Gastroesophageal sphincter (tissue), 4 donors: ENCODE data around the gene SEMA7A. TPM values are rescaled to one million over a fixed set of nuclear protein-coding genes. Genes with fewer than 3 reads are reported as not detected.

ENCODE experiments used
- ATAC-seq: fragments of 150-250 bp; one replicate; pipeline ENCODE4 v1.9.1; 2016; ENCODE audit warnings: mild to moderate bottlenecking, moderate library complexity
- H3K27ac ChIP-seq, 4 donors: fragments of 200-600 bp; sonication (generic) in 3 of 4; 1 replicate in 3 of 4; 2 replicates in 1 of 4; pipeline ENCODE4 v1.5.1; 2016 to 2019
- H3K27me3 ChIP-seq: fragments of 200-600 bp; sonication (generic); one replicate; pipeline ENCODE4 v1.5.1; 2019
- H3K36me3 ChIP-seq, 2 donors: fragments of 200-600 bp; sonication (generic); one replicate each; pipeline ENCODE4 v1.5.1; 2019; ENCODE audit warnings: control low read depth in 1 of 2
- H3K4me1 ChIP-seq, 3 donors: fragments of 200-600 bp; sonication (generic); 1 replicate in 2 of 3; 2 replicates in 1 of 3; pipeline ENCODE4 v1.5.1; 2016 to 2019; ENCODE audit warnings: control low read depth in 2 of 3
- H3K4me3 ChIP-seq, 2 donors: fragments of 200-600 bp; sonication (generic); one replicate each; pipeline ENCODE4 v1.5.1; 2019; ENCODE audit warnings: mild to moderate bottlenecking in 1 of 2, moderate library complexity in 1 of 2
- H3K9me3 ChIP-seq, 3 donors: fragments of 200-600 bp; sonication (generic); one replicate each; pipeline ENCODE4 v1.5.1; 2017 to 2019; ENCODE audit warnings: control low read depth in 2 of 3
- CTCF ChIP-seq, 4 experiments: fragments of 200-600 bp in 2 of 4; fragments of 450-650 bp in 2 of 4; sonication (generic) in 1 of 4; IDR thresholded peaks; one replicate each; pipeline ENCODE4 v1.5.1; 2017 to 2019; ENCODE audit warnings: antibody characterized with exemption in 4 of 4, mild to moderate bottlenecking in 2 of 4, moderate library complexity in 2 of 4
- EP300 ChIP-seq: sonication (generic); formaldehyde crosslinking; IDR thresholded peaks from one replicate; pipeline ENCODE4 v1.6.1; 2017; ENCODE audit warnings: antibody characterized with exemption, mild to moderate bottlenecking
- POLR2A ChIP-seq, 2 donors: fragments of 450-650 bp; IDR thresholded peaks; one replicate each; pipeline ENCODE4 v1.6.1; 2017; ENCODE audit warnings: antibody characterized with exemption in 2 of 2, mild to moderate bottlenecking in 2 of 2, moderate library complexity in 1 of 2
- POLR2AphosphoS5 ChIP-seq: sonication (generic); formaldehyde crosslinking; IDR thresholded peaks from one replicate; pipeline ENCODE4 v1.6.1; 2017; ENCODE audit warnings: antibody characterized with exemption
- WGBS, 2 donors: methylation state at CpG; one replicate each; pipeline ENCODE4 v1.1.5; 2018; ENCODE audit warnings: low coverage in 1 of 2; 5-methylcytosine and 5-hydroxymethylcytosine counted together
- total RNA-seq, 4 donors: library from RNA; depleted of rRNA; stranded (reverse); fragments of >200 nt; gene quantifications; one replicate each; pipeline ENCODE4 v1.1.0, GENCODE V29; 2016

The SEMA7A gene
- total RNA-seq, 4 donors from 2014 or later, result 0.93 to 2.7 (median 1.8) TPM

- H3K27ac ChIP-seq, result no peak overlapping the region
- no peak for ATAC-seq
- H3K9me3 ChIP-seq, result no peaks in the 10 kb centered on the region
- 100% methylated on average over 1 to 2 of the region's 5 CpGs for WGBS, 2 donors
- H3K4me3 ChIP-seq, result no peak overlapping the region
- no peaks in the 10 kb centered on the region for H3K36me3 ChIP-seq
- H3K27me3 ChIP-seq, result peaks cover 23% of the 10 kb centered on the region
- no peaks in the 10 kb centered on the region for H3K4me1 ChIP-seq
- TF ChIP-seq POLR2A (IDR thresholded peaks at IDR 0.05) (no peak), POLR2AphosphoS5 (no peak), EP300 (no peak), CTCF (IDR thresholded peaks at IDR 0.05) (no peak)
These were observed 35.6 kb downstream of the SEMA7A start for GRCh38 chr15:74398183-74398582.

GRCh38 chr15:74397239-74398068 is 36.3 kb downstream of the SEMA7A start:
- TF ChIP-seq POLR2AphosphoS5 (no peak), CTCF (IDR thresholded peaks at IDR 0.05) (no peak)
- Histone ChIP-seq H3K9me3 (no peaks in the 10 kb centered on the region), H3K27ac (no peak overlapping the region), H3K27me3 (peaks cover 16% of the 10 kb centered on the region), H3K36me3 (no peaks in the 10 kb centered on the region), H3K4me3 (no peak overlapping the region), H3K4me1 (no peaks in the 10 kb centered on the region)
- WGBS, 2 donors, result 86 to 100% methylated on average over 1 to 2 of the region's 6 CpGs
- ATAC-seq, result no peak

- no peaks in the 10 kb centered on the region for H3K4me1 ChIP-seq
- H3K27me3 ChIP-seq, result peaks cover 8% of the 10 kb centered on the region
- H3K4me3 ChIP-seq, result no peak overlapping the region
- H3K27ac ChIP-seq, result no peak overlapping the region
- no peak for TF ChIP-seq POLR2AphosphoS5
- TF ChIP-seq EP300, result no peak
- TF ChIP-seq POLR2A (IDR thresholded peaks at IDR 0.05), result no peak
- TF ChIP-seq CTCF (IDR thresholded peaks at IDR 0.05), result no peak
- no peaks in the 10 kb centered on the region for H3K9me3 ChIP-seq
- no peak for ATAC-seq
- WGBS, 2 donors, result 80% methylated on average over 2 of the region's 9 CpGs; no CpG with 5 or more reads in 1 of the 2 donors
- H3K36me3 ChIP-seq, result no peaks in the 10 kb centered on the region
These were observed 37.1 kb downstream of the SEMA7A start for GRCh38 chr15:74396445-74397238.

GRCh38 chr15:74396146-74396438 is 37.7 kb downstream of the SEMA7A start:
- 74% methylated on average over 2 of the region's 10 CpGs; no CpG with 5 or more reads in 1 of the 2 donors for WGBS, 2 donors
- ATAC-seq, result no peak

More at GRCh38 chr15:74396146-74396438, 37.7 kb downstream of the SEMA7A start:
- Histone ChIP-seq H3K27ac (no peak overlapping the region), H3K4me1 (no peaks in the 10 kb centered on the region), H3K4me3 (no peak overlapping the region), H3K27me3 (peaks cover 6% of the 10 kb centered on the region), H3K36me3 (no peaks in the 10 kb centered on the region), H3K9me3 (no peaks in the 10 kb centered on the region)
- TF ChIP-seq CTCF (IDR thresholded peaks at IDR 0.05) (no peak), EP300 (no peak), POLR2A (IDR thresholded peaks at IDR 0.05) (no peak), POLR2AphosphoS5 (no peak)
